Kidney epithelial cell (primary cell): Measurements from ENCODE around the gene AP3S1. TPM values are rescaled to one million over a fixed set of nuclear protein-coding genes. Genes with fewer than 3 reads are reported as not detected.
A peak's percentile ranks its signal among the peaks of the same experiment; 100 is the strongest.
"Not testable (repeated sequence)": the region's sequence is repeated elsewhere in the genome, so short reads cannot be mapped to it uniquely, and the experiment has no call there.

Experiments
- DNase-seq: peaks from one replicate; pipeline ENCODE4 v3.0.0-alpha.2; 2010; ENCODE audit warnings: low read depth
- H3K27me3 ChIP-seq: 2 replicates; pipeline ENCODE4 v1.6.0; 2011; ENCODE audit warnings: low read length; ENCODE audit not compliant: control insufficient read depth, insufficient read depth
- H3K36me3 ChIP-seq: 2 replicates; pipeline ENCODE4 v1.5.1; 2011; ENCODE audit warnings: low read length; ENCODE audit not compliant: control insufficient read depth, insufficient read depth
- H3K4me3 ChIP-seq: 2 replicates; pipeline ENCODE4 v1.5.1; 2011; ENCODE audit warnings: low read depth, mild to moderate bottlenecking, control low read depth, low read length
- CTCF ChIP-seq: IDR thresholded peaks from 2 replicates; pipeline ENCODE4 v1.5.1; 2011; ENCODE audit warnings: mild to moderate bottlenecking, moderate library complexity, low read length, control low read depth, inconsistent platforms; ENCODE audit not compliant: insufficient read depth, poor library complexity, severe bottlenecking
- total RNA-seq: library from RNA; depleted of rRNA; stranded (reverse); fragments of >200 nt; gene quantifications from 2 replicates; pipeline ENCODE4 v1.2.3, GENCODE V29; 2015

The AP3S1 gene
- total RNA-seq, 1 donor from 2014 or later, result 208 TPM

GRCh38 chr5:115816226-115817081 is 25.3 kb upstream of the AP3S1 start, which contains the start of gene CDO1:
Gene CDO1 (minus strand): TSS chr5:115816659. CDS start chr5:115816397, 262 bp downstream.
- Histone ChIP-seq H3K36me3 (no peaks in the 10 kb centered on the region), H3K27me3 (peaks cover 14% of the 10 kb centered on the region), H3K4me3 (peak within 1 kb of the TSS; percentile 71)
- DNase-seq, result no peak
- TF ChIP-seq CTCF, result no peak

- H3K27me3 ChIP-seq, result peaks cover 14% of the 10 kb centered on the region
- TF ChIP-seq CTCF, result no peak
These were observed 24.3 kb upstream of the AP3S1 start for GRCh38 chr5:115817386-115817785.

GRCh38 chr5:115818821-115819220 is 22.9 kb upstream of the AP3S1 start:
- peaks cover 14% of the 10 kb centered on the region for H3K27me3 ChIP-seq
- TF ChIP-seq CTCF, result no peak
- H3K4me3 ChIP-seq, result no peak overlapping the region
- no peak for DNase-seq
- H3K36me3 ChIP-seq, result no peaks in the 10 kb centered on the region

More at GRCh38 chr5:115817386-115817785, 24.3 kb upstream of the AP3S1 start:
- no peak for DNase-seq
- H3K36me3 ChIP-seq, result no peaks in the 10 kb centered on the region
- H3K4me3 ChIP-seq, result no peak overlapping the region

GRCh38 chr5:115820846-115821245 is 20.9 kb upstream of the AP3S1 start:
- no peak for TF ChIP-seq CTCF
- H3K36me3 ChIP-seq, result no peaks in the 10 kb centered on the region
- peaks cover 8% of the 10 kb centered on the region for H3K27me3 ChIP-seq
- no peak overlapping the region for H3K4me3 ChIP-seq
- no peak for DNase-seq

- H3K4me3 ChIP-seq, DNase-seq, H3K36me3 ChIP-seq, H3K27me3 ChIP-seq: not testable (repeated sequence)
These were observed 16.8 kb upstream of the AP3S1 start for GRCh38 chr5:115824983-115825382.

- no peaks in the 10 kb centered on the region for H3K27me3 ChIP-seq
- DNase-seq, result no peak
- TF ChIP-seq CTCF, result no peak
These were observed 15.8 kb upstream of the AP3S1 start for GRCh38 chr5:115825948-115826347.

More at GRCh38 chr5:115825948-115826347, 15.8 kb upstream of the AP3S1 start:
- H3K4me3 ChIP-seq, result no peak overlapping the region
- no peaks in the 10 kb centered on the region for H3K36me3 ChIP-seq
